Fibroblast of lung (primary cell): Measurements from ENCODE around the gene NXPH3.

ENCODE experiments used
- EZH2 ChIP-seq: IDR thresholded peaks from 2 replicates; pipeline ENCODE4 v1.5.1; 2012; ENCODE audit warnings: low read length, control low read depth, mild to moderate bottlenecking; ENCODE audit errors: missing control alignments
- TF ChIP-seq, protein P1 (sequence below), 2 donors: IDR thresholded peaks in 1 of 2; conservative IDR thresholded peaks in 1 of 2; 1 replicate in 1 of 2; 2 replicates in 1 of 2; pipeline ENCODE4 v1.5.1; 2011 to 2012; ENCODE audit warnings: low read length in 2 of 2, control low read depth in 1 of 2, inconsistent platforms in 1 of 2, low read depth in 1 of 2, mild to moderate bottlenecking in 1 of 2

DNA sequence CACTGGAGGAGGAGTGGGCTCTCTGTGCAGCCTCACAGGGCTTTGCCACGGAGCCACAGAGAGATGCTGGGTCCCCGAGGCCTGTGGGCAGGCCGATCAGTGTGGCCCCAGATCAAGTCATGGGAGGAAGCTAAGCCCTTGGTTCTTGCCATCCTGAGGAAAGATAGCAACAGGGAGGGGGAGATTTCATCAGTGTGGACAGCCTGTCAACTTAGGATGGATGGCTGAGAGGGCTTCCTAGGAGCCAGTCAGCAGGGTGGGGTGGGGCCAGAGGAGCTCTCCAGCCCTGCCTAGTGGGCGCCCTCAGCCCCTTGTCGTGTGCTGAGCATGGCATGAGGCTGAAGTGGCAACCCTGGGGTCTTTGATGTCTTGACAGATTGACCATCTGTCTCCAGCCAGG is 3.9 kb downstream of the NXPH3 start:
- TF ChIP-seq, protein P1, sequence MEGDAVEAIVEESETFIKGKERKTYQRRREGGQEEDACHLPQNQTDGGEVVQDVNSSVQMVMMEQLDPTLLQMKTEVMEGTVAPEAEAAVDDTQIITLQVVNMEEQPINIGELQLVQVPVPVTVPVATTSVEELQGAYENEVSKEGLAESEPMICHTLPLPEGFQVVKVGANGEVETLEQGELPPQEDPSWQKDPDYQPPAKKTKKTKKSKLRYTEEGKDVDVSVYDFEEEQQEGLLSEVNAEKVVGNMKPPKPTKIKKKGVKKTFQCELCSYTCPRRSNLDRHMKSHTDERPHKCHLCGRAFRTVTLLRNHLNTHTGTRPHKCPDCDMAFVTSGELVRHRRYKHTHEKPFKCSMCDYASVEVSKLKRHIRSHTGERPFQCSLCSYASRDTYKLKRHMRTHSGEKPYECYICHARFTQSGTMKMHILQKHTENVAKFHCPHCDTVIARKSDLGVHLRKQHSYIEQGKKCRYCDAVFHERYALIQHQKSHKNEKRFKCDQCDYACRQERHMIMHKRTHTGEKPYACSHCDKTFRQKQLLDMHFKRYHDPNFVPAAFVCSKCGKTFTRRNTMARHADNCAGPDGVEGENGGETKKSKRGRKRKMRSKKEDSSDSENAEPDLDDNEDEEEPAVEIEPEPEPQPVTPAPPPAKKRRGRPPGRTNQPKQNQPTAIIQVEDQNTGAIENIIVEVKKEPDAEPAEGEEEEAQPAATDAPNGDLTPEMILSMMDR (conservative IDR thresholded peaks at IDR 0.05 in 1 of 2, IDR thresholded peaks at IDR 0.05 in 1 of 2; ENCODE audit: low read depth in 1 of 2, low read length in 2 of 2): no peak
- no peak for TF ChIP-seq EZH2
